Measurements from ENCODE around the gene INTS15. TPM values are rescaled to one million over a fixed set of nuclear protein-coding genes. Genes with fewer than 3 reads are reported as not detected.

Gene INTS15
- 10 to 100 TPM; 23.4 to 61.8 (median 35.4) TPM for total RNA-seq

- 0% methylated on average over 16 of the region's 107 CpGs; no CpG with 5 or more reads in 1 of the 2 donors for WGBS, 2 donors
- DNase-seq (peak; percentile 75 to 97), ATAC-seq (ENCODE audit: low FRiP score in 2 of 2) (peak; percentile 96 to 98)
- peaks cover 19 to 26% (median 24%) of the 10 kb centered on the region in 4 donors for H3K4me1 ChIP-seq
- peak within 1 kb of the TSS; percentile 75 to 92 (median 86) for H3K27ac ChIP-seq
- TF ChIP-seq CTCF (IDR thresholded peaks at IDR 0.05) (peak; percentile 98 to 99 (median 99)), EP300 (IDR thresholded peaks at IDR 0.05) (no peak), POLR2A (IDR thresholded peaks at IDR 0.05) (peak in 3 of 4 donors; percentile 65 to 80 (median 73)), POLR2AphosphoS5 (IDR thresholded peaks at IDR 0.05) (peak in 1 of 2 donors; percentile 47)
- peak within 1 kb of the TSS; percentile 74 to 97 (median 89) for H3K4me3 ChIP-seq
- no peaks in the 10 kb centered on the region for H3K27me3 ChIP-seq
- H3K36me3 ChIP-seq, result peaks cover 13 to 54% (median 34%) of the 10 kb centered on the region in 4 donors
- no peaks in the 10 kb centered on the region for H3K9me3 ChIP-seq
Measured at GRCh38 chr7:6589829-6590644, at the start of gene INTS15. Gene INTS15 (plus strand): TSS chr7:6590021. CDS start chr7:6590284, 263 bp downstream.

- no peaks in the 10 kb centered on the region for H3K4me1 ChIP-seq
- no peaks in the 10 kb centered on the region for H3K36me3 ChIP-seq
- ATAC-seq (ENCODE audit: low FRiP score in 2 of 2) (no peak), DNase-seq (no peak)
- H3K4me3 ChIP-seq, result no peak overlapping the region
- WGBS, 2 donors, result 80 to 93% methylated on average over 1 of the region's 1 CpG
- H3K27ac ChIP-seq, result no peak overlapping the region
- TF ChIP-seq POLR2A (IDR thresholded peaks at IDR 0.05), result no peak
- TF ChIP-seq EP300 (IDR thresholded peaks at IDR 0.05), result no peak
- TF ChIP-seq CTCF (IDR thresholded peaks at IDR 0.05), result no peak
- TF ChIP-seq POLR2AphosphoS5 (IDR thresholded peaks at IDR 0.05), result no peak
- no peaks in the 10 kb centered on the region for H3K9me3 ChIP-seq
- no peaks in the 10 kb centered on the region for H3K27me3 ChIP-seq
Measured at GRCh38 chr7:6542368-6542767, 47.5 kb upstream of the INTS15 start.

- DNase-seq (no peak), ATAC-seq (ENCODE audit: low FRiP score in 2 of 2) (no peak)
- TF ChIP-seq POLR2A (IDR thresholded peaks at IDR 0.05) (no peak), CTCF (IDR thresholded peaks at IDR 0.05) (no peak), POLR2AphosphoS5 (IDR thresholded peaks at IDR 0.05) (no peak), EP300 (IDR thresholded peaks at IDR 0.05) (no peak)
- Histone ChIP-seq H3K4me1 (no peaks in the 10 kb centered on the region), H3K9me3 (no peaks in the 10 kb centered on the region), H3K27ac (no peak overlapping the region), H3K4me3 (no peak overlapping the region), H3K27me3 (no peaks in the 10 kb centered on the region), H3K36me3 (no peaks in the 10 kb centered on the region)
- WGBS, 2 donors, result 72 to 77% methylated on average over 22 of the region's 22 CpGs
Measured at GRCh38 chr7:6545398-6546126, 44.3 kb upstream of the INTS15 start.

- H3K36me3 ChIP-seq, result no peaks in the 10 kb centered on the region
- H3K9me3 ChIP-seq, result no peaks in the 10 kb centered on the region
- ATAC-seq (ENCODE audit: low FRiP score in 2 of 2) (no peak), DNase-seq (no peak)
- no peaks in the 10 kb centered on the region for H3K4me1 ChIP-seq
- no peak overlapping the region for H3K27ac ChIP-seq
- no peaks in the 10 kb centered on the region for H3K27me3 ChIP-seq
- WGBS, 2 donors, result 70 to 80% methylated on average over 12 of the region's 12 CpGs
- TF ChIP-seq POLR2A (IDR thresholded peaks at IDR 0.05) (no peak), POLR2AphosphoS5 (IDR thresholded peaks at IDR 0.05) (no peak), CTCF (IDR thresholded peaks at IDR 0.05) (no peak), EP300 (IDR thresholded peaks at IDR 0.05) (no peak)
- H3K4me3 ChIP-seq, result no peak overlapping the region
Measured at GRCh38 chr7:6546498-6547251, 43.1 kb upstream of the INTS15 start.

Measured in upper lobe of left lung (tissue), 6 donors.